H1 (cell line): ENCODE measurements around the gene TOM1L2. TPM values are rescaled to one million over a fixed set of nuclear protein-coding genes. Genes with fewer than 3 reads are reported as not detected.

Experiments
- CHD2 ChIP-seq: IDR thresholded peaks from 2 replicates; pipeline ENCODE4 v1.6.1; 2012; ENCODE audit warnings: low read length, improper control_type of control experiment
- CTCF ChIP-seq, 3 experiments: IDR thresholded peaks; 1 replicate in 2 of 3; 2 replicates in 1 of 3; pipeline versions ENCODE4 v1.5.1 to v1.6.1; 2011; ENCODE audit warnings: low read length in 3 of 3, mild to moderate bottlenecking in 3 of 3, inconsistent platforms in 2 of 3, low read depth in 1 of 3, moderate library complexity in 1 of 3; ENCODE audit not compliant: insufficient read depth in 1 of 3; ENCODE audit errors: control extremely low read depth in 1 of 3
- EGR1 ChIP-seq: IDR thresholded peaks from 2 replicates; pipeline ENCODE4 v1.6.1; 2011; ENCODE audit warnings: low read depth, low read length, borderline replicate concordance
- GTF2F1 ChIP-seq: IDR thresholded peaks from 2 replicates; pipeline ENCODE4 v1.6.1; 2012; ENCODE audit warnings: low read depth, low read length, improper control_type of control experiment, borderline replicate concordance
- HDAC2 ChIP-seq, 2 experiments: fragments of 300-600 bp in 1 of 2; sonication (generic) in 1 of 2; IDR thresholded peaks; 2 replicates each; pipeline ENCODE4 v1.6.1; 2011 to 2012; ENCODE audit warnings: low read depth in 2 of 2, low read length in 2 of 2, mild to moderate bottlenecking in 2 of 2, moderate library complexity in 2 of 2, borderline replicate concordance in 1 of 2, inconsistent platforms in 1 of 2
- HDAC6 ChIP-seq: IDR thresholded peaks from one replicate; pipeline ENCODE4 v1.7.1; 2012; ENCODE audit warnings: low read depth, mild to moderate bottlenecking, inconsistent platforms, low read length, moderate library complexity
- JUND ChIP-seq: IDR thresholded peaks from 2 replicates; pipeline ENCODE4 v1.6.1; 2011; ENCODE audit warnings: mild to moderate bottlenecking, improper control_type of control experiment, low read length
- MAFK ChIP-seq: IDR thresholded peaks from 2 replicates; pipeline ENCODE4 v1.6.1; 2012; ENCODE audit warnings: low read depth, mild to moderate bottlenecking, improper control_type of control experiment, low read length
- NANOG ChIP-seq: IDR thresholded peaks from 2 replicates; pipeline ENCODE4 v1.6.1; 2011; ENCODE audit warnings: low read length, low read depth, mild to moderate bottlenecking, inconsistent platforms; ENCODE audit not compliant: insufficient read depth, poor library complexity, severe bottlenecking
- POLR2A ChIP-seq, 2 experiments: IDR thresholded peaks; 1 replicate in 1 of 2; 2 replicates in 1 of 2; pipeline ENCODE4 v1.6.1; 2011; ENCODE audit warnings: low read depth in 2 of 2, low read length in 2 of 2, mild to moderate bottlenecking in 2 of 2; ENCODE audit errors: control extremely low read depth in 1 of 2
- RBBP5 ChIP-seq: IDR thresholded peaks from 2 replicates; pipeline ENCODE4 v1.7.1; 2012; ENCODE audit warnings: low read depth, mild to moderate bottlenecking, inconsistent platforms, low read length, moderate library complexity, borderline replicate concordance
- RXRA ChIP-seq: IDR thresholded peaks from 2 replicates; pipeline ENCODE4 v1.6.1; 2011; ENCODE audit warnings: low read depth, mild to moderate bottlenecking, low read length, moderate library complexity; ENCODE audit not compliant: insufficient read depth
- SIN3A ChIP-seq, 2 experiments: IDR thresholded peaks in 1 of 2; conservative IDR thresholded peaks in 1 of 2; 2 replicates each; pipeline ENCODE4 v1.6.1; 2011 to 2012; ENCODE audit warnings: low read length in 2 of 2, improper control_type of control experiment in 1 of 2, low read depth in 1 of 2, mild to moderate bottlenecking in 1 of 2
- TAF7 ChIP-seq: optimal IDR thresholded peaks from 2 replicates; pipeline ENCODE3; 2011; ENCODE audit warnings: low read depth, mild to moderate bottlenecking, inconsistent platforms, low read length, moderate library complexity, borderline replicate concordance
- TCF12 ChIP-seq: IDR thresholded peaks from 2 replicates; pipeline ENCODE4 v1.6.1; 2011; ENCODE audit warnings: low read depth, mild to moderate bottlenecking, low read length
- USF2 ChIP-seq: IDR thresholded peaks from 2 replicates; pipeline ENCODE4 v1.6.1; 2011; ENCODE audit warnings: low read length, improper control_type of control experiment
- polyA plus RNA-seq, 7 experiments: library from polyadenylated mRNA; depleted of rRNA in 3 of 7; stranded (reverse) in 5 of 7; unstranded in 2 of 7; fragments of >200 nt in 5 of 7; fragments of 200-250 nt in 2 of 7; gene quantifications; 1 replicate in 5 of 7; 2 replicates in 1 of 7; 4 replicates in 1 of 7; pipeline versions ENCODE4 v1.2.1 to v1.2.3, GENCODE V29; 2011 to 2013; ENCODE audit warnings: missing spikeins in 2 of 7, mixed read lengths in 2 of 7
- total RNA-seq: library from RNA; stranded (reverse); fragmentation: NEBNext Ultra II Directional; extraction: Animal tissue kit (Norgen Biotek cat#: 25700); gene quantifications from 2 replicates; pipeline ENCODE4 v1.2.1, GENCODE V29; 2021

The TOM1L2 gene
- total and polyA plus RNA-seq, 2 of the 8 experiments (the other 6 are each of a cell fraction or from before 2014, with no cell fraction given), result 2.0 to 3.4 TPM

- no peak for TF ChIP-seq NANOG
- peak; percentile 65; the same call in 1 of the 2 replicates for TF ChIP-seq RXRA
- 0 out of 2 replicates have a peak, but pooled peaks have one; percentile 53 for TF ChIP-seq RBBP5
- TF ChIP-seq HDAC2 (IDR thresholded peaks at IDR 0.05; ENCODE audit: borderline replicate concordance in 1 of 2, low read depth in 2 of 2, low read length in 2 of 2), result peak in 1 of 2 experiments; percentile 98; a peak in 2 of 4 replicates
- no peak for TF ChIP-seq HDAC6
- TF ChIP-seq EGR1, result peak; percentile 59
- TF ChIP-seq GTF2F1, result no peak; the same call in 1 of the 2 replicates
- peak in 1 of 3 experiments; percentile 4; a peak in 1 of 4 replicates for TF ChIP-seq CTCF (IDR thresholded peaks at IDR 0.05; ENCODE audit: control extremely low read depth in 1 of 3, insufficient read depth in 1 of 3, low read depth in 1 of 3, low read length in 3 of 3)
- TF ChIP-seq SIN3A (conservative IDR thresholded peaks at IDR 0.05 in 1 of 2, IDR thresholded peaks at IDR 0.05 in 1 of 2; ENCODE audit: low read depth in 1 of 2, low read length in 2 of 2), result 0 out of 4 replicates have a peak, but pooled peaks of 1 of the 2 experiments have one; percentile 55
- no peak for TF ChIP-seq CHD2
- peak; percentile 69 for TF ChIP-seq USF2
- peak; percentile 96 for TF ChIP-seq TCF12
- TF ChIP-seq TAF7, result peak; percentile 87
- no peak for TF ChIP-seq JUND
- TF ChIP-seq POLR2A (IDR thresholded peaks at IDR 0.05; ENCODE audit: control extremely low read depth in 1 of 2, low read depth in 2 of 2, low read length in 2 of 2), result peak in 1 of 2 experiments; percentile 84; a peak in 2 of 3 replicates
- TF ChIP-seq MAFK, result no peak
Observed at GRCh38 chr17:17839791-17840707, 132.2 kb downstream of the TOM1L2 start (continued).
